Activated CD4-positive, alpha-beta T cell treated with anti-CD3 and anti-CD28 coated beads, Interleukin-2, Interleukin-4, amounts not matched to agents 100 ng/mL and 50 ng/mL, durations not matched to agents 16 hours and 8 hours (primary cell): Measurements from ENCODE around the gene SERPINI2.

Source experiments
- DNase-seq: peaks from one replicate; pipeline ENCODE4 v3.0.0-alpha.2; 2020; ENCODE audit warnings: low spot score

Gene SERPINI2

GRCh38 chr3:167473863-167474262, at the start of gene SERPINI2:
Gene SERPINI2 (minus strand): TSS chr3:167474042. CDS start chr3:167471834, 2,208 bp downstream.
- no peak for DNase-seq

GRCh38 chr3:167521006-167521355, 47.1 kb upstream of the SERPINI2 start:
- no peak for DNase-seq

- no peak for DNase-seq
These were observed 46.6 kb upstream of the SERPINI2 start for GRCh38 chr3:167520266-167521005.

- no peak for DNase-seq
These were observed 34.1 kb upstream of the SERPINI2 start for GRCh38 chr3:167507954-167508353.

GRCh38 chr3:167502401-167502800, 28.6 kb upstream of the SERPINI2 start:
- DNase-seq: no peak

- no peak for DNase-seq
These were observed 28.1 kb upstream of the SERPINI2 start for GRCh38 chr3:167501941-167502340.

GRCh38 chr3:167497903-167498302, 24.1 kb upstream of the SERPINI2 start:
- no peak for DNase-seq

- no peak for DNase-seq
These were observed 19.4 kb upstream of the SERPINI2 start for GRCh38 chr3:167493244-167493643.

- no peak for DNase-seq
These were observed 17.8 kb upstream of the SERPINI2 start for GRCh38 chr3:167491621-167492020.

- DNase-seq: no peak
These were observed 15.7 kb upstream of the SERPINI2 start for GRCh38 chr3:167489571-167489970.

GRCh38 chr3:167487556-167487955, 13.7 kb upstream of the SERPINI2 start:
- no peak for DNase-seq

- no peak for DNase-seq
These were observed 10.7 kb upstream of the SERPINI2 start for GRCh38 chr3:167484551-167484950.

- no peak for DNase-seq
These were observed 10.1 kb upstream of the SERPINI2 start for GRCh38 chr3:167483708-167484475.

- no peak for DNase-seq
These were observed 7.3 kb upstream of the SERPINI2 start for GRCh38 chr3:167481164-167481563.

GRCh38 chr3:167480748-167481147, 6.9 kb upstream of the SERPINI2 start:
- no peak for DNase-seq

GRCh38 chr3:167469381-167469780, 4.5 kb downstream of the SERPINI2 start:
- DNase-seq: no peak

GRCh38 chr3:167467848-167468611, 5.8 kb downstream of the SERPINI2 start:
- no peak for DNase-seq

- DNase-seq: no peak
These were observed 6.9 kb downstream of the SERPINI2 start for GRCh38 chr3:167466966-167467365.

- DNase-seq: no peak
These were observed 17.6 kb downstream of the SERPINI2 start for GRCh38 chr3:167456157-167456799.

- DNase-seq: no peak
These were observed 20.0 kb downstream of the SERPINI2 start for GRCh38 chr3:167453815-167454214.

- no peak for DNase-seq
These were observed 22.6 kb downstream of the SERPINI2 start for GRCh38 chr3:167451282-167451681.

- no peak for DNase-seq
These were observed 23.2 kb downstream of the SERPINI2 start for GRCh38 chr3:167450675-167451074.
